Measurements from ENCODE around the gene LYRM1.

GRCh38 chr16:20968765-20969164 lies 68.2 kb downstream of the LYRM1 start:
- TF ChIP-seq POLR2AphosphoS5 (IDR thresholded peaks at IDR 0.05; ENCODE audit: low read depth, low read length) (no peak), POLR2A (IDR thresholded peaks at IDR 0.05; ENCODE audit: low read depth, low read length) (no peak), SPI1 (IDR thresholded peaks at IDR 0.05; ENCODE audit: low read depth, low read length) (no peak), TAF1 (IDR thresholded peaks at IDR 0.05; ENCODE audit: low read depth, low read length) (no peak), POU2F2 (IDR thresholded peaks at IDR 0.05; ENCODE audit: low read depth, low read length) (no peak), PAX5 (IDR thresholded peaks at IDR 0.05; ENCODE audit: insufficient read depth, low read length, severe bottlenecking) (no peak)
